ENCODE results near the gene C1RL.

Gene C1RL

GRCh38 chr12:7108796-7109571, at the start of gene C1RL:
TSS of gene C1RL (minus strand) at chr12:7109214. CDS start at chr12:7109180, 34 bp downstream.
- peak; percentile 94 for DNase-seq (ENCODE audit: low spot score)

- DNase-seq (ENCODE audit: low spot score), result no peak
Observed at GRCh38 chr12:7157391-7157790, 48.4 kb upstream of the C1RL start.

- no peak for DNase-seq (ENCODE audit: low spot score)
Observed at GRCh38 chr12:7156259-7157197, 47.5 kb upstream of the C1RL start.

- DNase-seq (ENCODE audit: low spot score), result no peak
Observed at GRCh38 chr12:7155471-7156034, 46.5 kb upstream of the C1RL start.

GRCh38 chr12:7154901-7155470, 46.0 kb upstream of the C1RL start:
- DNase-seq (ENCODE audit: low spot score), result no peak

- DNase-seq (ENCODE audit: low spot score), result no peak
Observed at GRCh38 chr12:7154042-7154441, 45.0 kb upstream of the C1RL start.

- no peak for DNase-seq (ENCODE audit: low spot score)
Observed at GRCh38 chr12:7152818-7153217, 43.8 kb upstream of the C1RL start.

- no peak for DNase-seq (ENCODE audit: low spot score)
Observed at GRCh38 chr12:7151532-7151931, 42.5 kb upstream of the C1RL start.

GRCh38 chr12:7150841-7151240, 41.8 kb upstream of the C1RL start:
- peak; percentile 32 for DNase-seq (ENCODE audit: low spot score)

GRCh38 chr12:7150356-7150755, 41.3 kb upstream of the C1RL start:
- peak; percentile 31 for DNase-seq (ENCODE audit: low spot score)

- no peak for DNase-seq (ENCODE audit: low spot score)
Observed at GRCh38 chr12:7146906-7147305, 37.9 kb upstream of the C1RL start.

- no peak for DNase-seq (ENCODE audit: low spot score)
Observed at GRCh38 chr12:7146228-7146627, 37.2 kb upstream of the C1RL start.

- DNase-seq (ENCODE audit: low spot score), result no peak
Observed at GRCh38 chr12:7145671-7146070, 36.7 kb upstream of the C1RL start.

GRCh38 chr12:7144414-7145120, 35.6 kb upstream of the C1RL start:
- no peak for DNase-seq (ENCODE audit: low spot score)

GRCh38 chr12:7143564-7143963, 34.5 kb upstream of the C1RL start:
- no peak for DNase-seq (ENCODE audit: low spot score)

GRCh38 chr12:7142809-7143465, 33.9 kb upstream of the C1RL start:
- DNase-seq (ENCODE audit: low spot score), result no peak

- peak; percentile 80 for DNase-seq (ENCODE audit: low spot score)
Observed at GRCh38 chr12:7142056-7142644, 33.1 kb upstream of the C1RL start.

GRCh38 chr12:7141351-7142005, 32.5 kb upstream of the C1RL start:
- no peak for DNase-seq (ENCODE audit: low spot score)

GRCh38 chr12:7139200-7139599, 30.2 kb upstream of the C1RL start:
- DNase-seq (ENCODE audit: low spot score), result no peak

- no peak for DNase-seq (ENCODE audit: low spot score)
Observed at GRCh38 chr12:7137908-7138307, 28.9 kb upstream of the C1RL start.
